NT2/D1 (cell line): ENCODE data around the gene KCNK3.

Experiments
- SUZ12 ChIP-seq: IDR thresholded peaks from 2 replicates; pipeline ENCODE4 v1.6.1; 2011; ENCODE audit not compliant: insufficient read length, insufficient read depth; ENCODE audit errors: extremely low read depth
- YY1 ChIP-seq: IDR thresholded peaks from 2 replicates; pipeline ENCODE4 v1.6.1; 2011; ENCODE audit not compliant: insufficient read length, insufficient read depth
- ZNF274 ChIP-seq: IDR thresholded peaks from 2 replicates; pipeline ENCODE4 v1.6.1; 2011; ENCODE audit warnings: mild to moderate bottlenecking, low read depth, low read length

- TF ChIP-seq ZNF274, result no peak
- no peak for TF ChIP-seq YY1
- TF ChIP-seq SUZ12, result no peak
Observed at GRCh38 chr2:26731714-26732113, 39.2 kb downstream of the KCNK3 start.
